H1 (cell line): ENCODE data around the gene TLR4. TPM values are rescaled to one million over a fixed set of nuclear protein-coding genes. Genes with fewer than 3 reads are reported as not detected.

Experiments
- BCL11A ChIP-seq, 2 experiments: IDR thresholded peaks; one replicate each; pipeline ENCODE4 v1.6.1; 2011; ENCODE audit warnings: low read depth in 2 of 2, low read length in 2 of 2, mild to moderate bottlenecking in 2 of 2
- TAF1 ChIP-seq: IDR thresholded peaks from 2 replicates; pipeline ENCODE4 v1.6.1; 2011; ENCODE audit warnings: mild to moderate bottlenecking, low read depth, low read length
- polyA plus RNA-seq, 7 experiments: library from polyadenylated mRNA; depleted of rRNA in 3 of 7; stranded (reverse) in 5 of 7; unstranded in 2 of 7; fragments of >200 nt in 5 of 7; fragments of 200-250 nt in 2 of 7; gene quantifications; 1 replicate in 5 of 7; 2 replicates in 1 of 7; 4 replicates in 1 of 7; pipeline versions ENCODE4 v1.2.1 to v1.2.3, GENCODE V29; 2011 to 2013; ENCODE audit warnings: missing spikeins in 2 of 7, mixed read lengths in 2 of 7
- total RNA-seq: library from RNA; stranded (reverse); fragmentation: NEBNext Ultra II Directional; extraction: Animal tissue kit (Norgen Biotek cat#: 25700); gene quantifications from 2 replicates; pipeline ENCODE4 v1.2.1, GENCODE V29; 2021
- TF ChIP-seq, protein P1 (sequence below): fragments of 300-600 bp; sonication (generic); IDR thresholded peaks from 2 replicates; pipeline ENCODE4 v1.7.1; 2012; ENCODE audit warnings: low read length, moderate library complexity, mild to moderate bottlenecking, inconsistent platforms; ENCODE audit not compliant: insufficient replicate concordance
- TF ChIP-seq, protein P2 (sequence below): IDR thresholded peaks from 2 replicates; pipeline ENCODE4 v1.6.1; 2011; ENCODE audit warnings: low read depth, mild to moderate bottlenecking, low read length; ENCODE audit not compliant: insufficient read depth
- TF ChIP-seq, protein P3 (sequence below), 3 experiments: IDR thresholded peaks; 1 replicate in 2 of 3; 2 replicates in 1 of 3; pipeline versions ENCODE4 v1.5.1 to v1.6.1; 2011; ENCODE audit warnings: low read length in 3 of 3, mild to moderate bottlenecking in 3 of 3, inconsistent platforms in 2 of 3, low read depth in 1 of 3, moderate library complexity in 1 of 3; ENCODE audit not compliant: insufficient read depth in 1 of 3; ENCODE audit errors: control extremely low read depth in 1 of 3

TLR4 gene
- total and polyA plus RNA-seq, 2 of the 8 experiments (the other 6 are each of a cell fraction or from before 2014, with no cell fraction given), result 0.02 to 0.17 TPM

DNA sequence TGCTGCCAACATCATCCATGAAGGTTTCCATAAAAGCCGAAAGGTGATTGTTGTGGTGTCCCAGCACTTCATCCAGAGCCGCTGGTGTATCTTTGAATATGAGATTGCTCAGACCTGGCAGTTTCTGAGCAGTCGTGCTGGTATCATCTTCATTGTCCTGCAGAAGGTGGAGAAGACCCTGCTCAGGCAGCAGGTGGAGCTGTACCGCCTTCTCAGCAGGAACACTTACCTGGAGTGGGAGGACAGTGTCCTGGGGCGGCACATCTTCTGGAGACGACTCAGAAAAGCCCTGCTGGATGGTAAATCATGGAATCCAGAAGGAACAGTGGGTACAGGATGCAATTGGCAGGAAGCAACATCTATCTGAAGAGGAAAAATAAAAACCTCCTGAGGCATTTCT lies 10.1 kb downstream of the TLR4 start (continued):
- TF ChIP-seq, protein P1, sequence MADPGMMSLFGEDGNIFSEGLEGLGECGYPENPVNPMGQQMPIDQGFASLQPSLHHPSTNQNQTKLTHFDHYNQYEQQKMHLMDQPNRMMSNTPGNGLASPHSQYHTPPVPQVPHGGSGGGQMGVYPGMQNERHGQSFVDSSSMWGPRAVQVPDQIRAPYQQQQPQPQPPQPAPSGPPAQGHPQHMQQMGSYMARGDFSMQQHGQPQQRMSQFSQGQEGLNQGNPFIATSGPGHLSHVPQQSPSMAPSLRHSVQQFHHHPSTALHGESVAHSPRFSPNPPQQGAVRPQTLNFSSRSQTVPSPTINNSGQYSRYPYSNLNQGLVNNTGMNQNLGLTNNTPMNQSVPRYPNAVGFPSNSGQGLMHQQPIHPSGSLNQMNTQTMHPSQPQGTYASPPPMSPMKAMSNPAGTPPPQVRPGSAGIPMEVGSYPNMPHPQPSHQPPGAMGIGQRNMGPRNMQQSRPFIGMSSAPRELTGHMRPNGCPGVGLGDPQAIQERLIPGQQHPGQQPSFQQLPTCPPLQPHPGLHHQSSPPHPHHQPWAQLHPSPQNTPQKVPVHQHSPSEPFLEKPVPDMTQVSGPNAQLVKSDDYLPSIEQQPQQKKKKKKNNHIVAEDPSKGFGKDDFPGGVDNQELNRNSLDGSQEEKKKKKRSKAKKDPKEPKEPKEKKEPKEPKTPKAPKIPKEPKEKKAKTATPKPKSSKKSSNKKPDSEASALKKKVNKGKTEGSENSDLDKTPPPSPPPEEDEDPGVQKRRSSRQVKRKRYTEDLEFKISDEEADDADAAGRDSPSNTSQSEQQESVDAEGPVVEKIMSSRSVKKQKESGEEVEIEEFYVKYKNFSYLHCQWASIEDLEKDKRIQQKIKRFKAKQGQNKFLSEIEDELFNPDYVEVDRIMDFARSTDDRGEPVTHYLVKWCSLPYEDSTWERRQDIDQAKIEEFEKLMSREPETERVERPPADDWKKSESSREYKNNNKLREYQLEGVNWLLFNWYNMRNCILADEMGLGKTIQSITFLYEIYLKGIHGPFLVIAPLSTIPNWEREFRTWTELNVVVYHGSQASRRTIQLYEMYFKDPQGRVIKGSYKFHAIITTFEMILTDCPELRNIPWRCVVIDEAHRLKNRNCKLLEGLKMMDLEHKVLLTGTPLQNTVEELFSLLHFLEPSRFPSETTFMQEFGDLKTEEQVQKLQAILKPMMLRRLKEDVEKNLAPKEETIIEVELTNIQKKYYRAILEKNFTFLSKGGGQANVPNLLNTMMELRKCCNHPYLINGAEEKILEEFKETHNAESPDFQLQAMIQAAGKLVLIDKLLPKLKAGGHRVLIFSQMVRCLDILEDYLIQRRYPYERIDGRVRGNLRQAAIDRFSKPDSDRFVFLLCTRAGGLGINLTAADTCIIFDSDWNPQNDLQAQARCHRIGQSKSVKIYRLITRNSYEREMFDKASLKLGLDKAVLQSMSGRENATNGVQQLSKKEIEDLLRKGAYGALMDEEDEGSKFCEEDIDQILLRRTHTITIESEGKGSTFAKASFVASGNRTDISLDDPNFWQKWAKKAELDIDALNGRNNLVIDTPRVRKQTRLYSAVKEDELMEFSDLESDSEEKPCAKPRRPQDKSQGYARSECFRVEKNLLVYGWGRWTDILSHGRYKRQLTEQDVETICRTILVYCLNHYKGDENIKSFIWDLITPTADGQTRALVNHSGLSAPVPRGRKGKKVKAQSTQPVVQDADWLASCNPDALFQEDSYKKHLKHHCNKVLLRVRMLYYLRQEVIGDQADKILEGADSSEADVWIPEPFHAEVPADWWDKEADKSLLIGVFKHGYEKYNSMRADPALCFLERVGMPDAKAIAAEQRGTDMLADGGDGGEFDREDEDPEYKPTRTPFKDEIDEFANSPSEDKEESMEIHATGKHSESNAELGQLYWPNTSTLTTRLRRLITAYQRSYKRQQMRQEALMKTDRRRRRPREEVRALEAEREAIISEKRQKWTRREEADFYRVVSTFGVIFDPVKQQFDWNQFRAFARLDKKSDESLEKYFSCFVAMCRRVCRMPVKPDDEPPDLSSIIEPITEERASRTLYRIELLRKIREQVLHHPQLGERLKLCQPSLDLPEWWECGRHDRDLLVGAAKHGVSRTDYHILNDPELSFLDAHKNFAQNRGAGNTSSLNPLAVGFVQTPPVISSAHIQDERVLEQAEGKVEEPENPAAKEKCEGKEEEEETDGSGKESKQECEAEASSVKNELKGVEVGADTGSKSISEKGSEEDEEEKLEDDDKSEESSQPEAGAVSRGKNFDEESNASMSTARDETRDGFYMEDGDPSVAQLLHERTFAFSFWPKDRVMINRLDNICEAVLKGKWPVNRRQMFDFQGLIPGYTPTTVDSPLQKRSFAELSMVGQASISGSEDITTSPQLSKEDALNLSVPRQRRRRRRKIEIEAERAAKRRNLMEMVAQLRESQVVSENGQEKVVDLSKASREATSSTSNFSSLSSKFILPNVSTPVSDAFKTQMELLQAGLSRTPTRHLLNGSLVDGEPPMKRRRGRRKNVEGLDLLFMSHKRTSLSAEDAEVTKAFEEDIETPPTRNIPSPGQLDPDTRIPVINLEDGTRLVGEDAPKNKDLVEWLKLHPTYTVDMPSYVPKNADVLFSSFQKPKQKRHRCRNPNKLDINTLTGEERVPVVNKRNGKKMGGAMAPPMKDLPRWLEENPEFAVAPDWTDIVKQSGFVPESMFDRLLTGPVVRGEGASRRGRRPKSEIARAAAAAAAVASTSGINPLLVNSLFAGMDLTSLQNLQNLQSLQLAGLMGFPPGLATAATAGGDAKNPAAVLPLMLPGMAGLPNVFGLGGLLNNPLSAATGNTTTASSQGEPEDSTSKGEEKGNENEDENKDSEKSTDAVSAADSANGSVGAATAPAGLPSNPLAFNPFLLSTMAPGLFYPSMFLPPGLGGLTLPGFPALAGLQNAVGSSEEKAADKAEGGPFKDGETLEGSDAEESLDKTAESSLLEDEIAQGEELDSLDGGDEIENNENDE, result no peak
- no peak for TF ChIP-seq BCL11A (IDR thresholded peaks at IDR 0.05; ENCODE audit: low read depth in 2 of 2, low read length in 2 of 2)
- TF ChIP-seq, protein P2, sequence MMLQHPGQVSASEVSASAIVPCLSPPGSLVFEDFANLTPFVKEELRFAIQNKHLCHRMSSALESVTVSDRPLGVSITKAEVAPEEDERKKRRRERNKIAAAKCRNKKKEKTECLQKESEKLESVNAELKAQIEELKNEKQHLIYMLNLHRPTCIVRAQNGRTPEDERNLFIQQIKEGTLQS, result no peak
- no peak for TF ChIP-seq TAF1
- TF ChIP-seq, protein P3, sequence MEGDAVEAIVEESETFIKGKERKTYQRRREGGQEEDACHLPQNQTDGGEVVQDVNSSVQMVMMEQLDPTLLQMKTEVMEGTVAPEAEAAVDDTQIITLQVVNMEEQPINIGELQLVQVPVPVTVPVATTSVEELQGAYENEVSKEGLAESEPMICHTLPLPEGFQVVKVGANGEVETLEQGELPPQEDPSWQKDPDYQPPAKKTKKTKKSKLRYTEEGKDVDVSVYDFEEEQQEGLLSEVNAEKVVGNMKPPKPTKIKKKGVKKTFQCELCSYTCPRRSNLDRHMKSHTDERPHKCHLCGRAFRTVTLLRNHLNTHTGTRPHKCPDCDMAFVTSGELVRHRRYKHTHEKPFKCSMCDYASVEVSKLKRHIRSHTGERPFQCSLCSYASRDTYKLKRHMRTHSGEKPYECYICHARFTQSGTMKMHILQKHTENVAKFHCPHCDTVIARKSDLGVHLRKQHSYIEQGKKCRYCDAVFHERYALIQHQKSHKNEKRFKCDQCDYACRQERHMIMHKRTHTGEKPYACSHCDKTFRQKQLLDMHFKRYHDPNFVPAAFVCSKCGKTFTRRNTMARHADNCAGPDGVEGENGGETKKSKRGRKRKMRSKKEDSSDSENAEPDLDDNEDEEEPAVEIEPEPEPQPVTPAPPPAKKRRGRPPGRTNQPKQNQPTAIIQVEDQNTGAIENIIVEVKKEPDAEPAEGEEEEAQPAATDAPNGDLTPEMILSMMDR (IDR thresholded peaks at IDR 0.05; ENCODE audit: control extremely low read depth in 1 of 3, insufficient read depth in 1 of 3, low read depth in 1 of 3, low read length in 3 of 3), result peak in 2 of 3 experiments; percentile 38 to 41; a peak in 3 of 4 replicates
- TF ChIP-seq, all 59 proteins: peak for 2
